ENCODE results near the gene PKIB. TPM values are rescaled to one million over a fixed set of nuclear protein-coding genes. Genes with fewer than 3 reads are reported as not detected.
"Not testable (repeated sequence)": the region's sequence is repeated elsewhere in the genome, so short reads cannot be mapped to it uniquely, and the experiment has no call there.

Gene PKIB
- total and polyA plus RNA-seq, 8 donors, result 1.2 to 2.7 (median 2.2) TPM

DNA sequence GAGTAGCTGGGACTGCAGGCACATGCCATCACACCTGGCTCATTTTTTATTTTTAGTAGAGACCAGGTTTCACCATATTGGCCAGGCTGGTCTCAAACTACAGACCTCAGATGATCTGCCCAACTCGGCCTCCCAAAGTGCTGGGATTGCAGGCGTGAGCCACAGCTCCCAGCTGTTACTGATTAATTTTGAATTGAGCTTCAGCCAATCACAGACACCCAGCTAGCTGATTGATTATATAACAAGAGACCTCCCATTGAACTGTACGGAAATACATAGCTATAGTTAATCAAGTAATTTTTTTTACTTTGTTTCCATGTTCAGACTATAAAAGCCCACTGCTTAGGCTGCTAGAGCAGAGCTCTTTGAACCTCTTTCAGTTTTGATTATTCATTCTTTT is 31.6 kb downstream of the PKIB start:
- H3K4me1 ChIP-seq, result no peaks in the 10 kb centered on the region
- no peak for ATAC-seq
- H3K9me3 ChIP-seq, result no peaks in the 10 kb centered on the region
- H3K4me3 ChIP-seq, result no peak overlapping the region
- TF ChIP-seq, protein P1, sequence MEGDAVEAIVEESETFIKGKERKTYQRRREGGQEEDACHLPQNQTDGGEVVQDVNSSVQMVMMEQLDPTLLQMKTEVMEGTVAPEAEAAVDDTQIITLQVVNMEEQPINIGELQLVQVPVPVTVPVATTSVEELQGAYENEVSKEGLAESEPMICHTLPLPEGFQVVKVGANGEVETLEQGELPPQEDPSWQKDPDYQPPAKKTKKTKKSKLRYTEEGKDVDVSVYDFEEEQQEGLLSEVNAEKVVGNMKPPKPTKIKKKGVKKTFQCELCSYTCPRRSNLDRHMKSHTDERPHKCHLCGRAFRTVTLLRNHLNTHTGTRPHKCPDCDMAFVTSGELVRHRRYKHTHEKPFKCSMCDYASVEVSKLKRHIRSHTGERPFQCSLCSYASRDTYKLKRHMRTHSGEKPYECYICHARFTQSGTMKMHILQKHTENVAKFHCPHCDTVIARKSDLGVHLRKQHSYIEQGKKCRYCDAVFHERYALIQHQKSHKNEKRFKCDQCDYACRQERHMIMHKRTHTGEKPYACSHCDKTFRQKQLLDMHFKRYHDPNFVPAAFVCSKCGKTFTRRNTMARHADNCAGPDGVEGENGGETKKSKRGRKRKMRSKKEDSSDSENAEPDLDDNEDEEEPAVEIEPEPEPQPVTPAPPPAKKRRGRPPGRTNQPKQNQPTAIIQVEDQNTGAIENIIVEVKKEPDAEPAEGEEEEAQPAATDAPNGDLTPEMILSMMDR (IDR thresholded peaks at IDR 0.05), result no peak
- no peaks in the 10 kb centered on the region for H3K36me3 ChIP-seq
- intact Hi-C loops (cut with DNase I), result no loop called here
- no peaks in the 10 kb centered on the region for H3K27me3 ChIP-seq
- no peak overlapping the region for H3K27ac ChIP-seq
- no peak for DNase-seq

DNA sequence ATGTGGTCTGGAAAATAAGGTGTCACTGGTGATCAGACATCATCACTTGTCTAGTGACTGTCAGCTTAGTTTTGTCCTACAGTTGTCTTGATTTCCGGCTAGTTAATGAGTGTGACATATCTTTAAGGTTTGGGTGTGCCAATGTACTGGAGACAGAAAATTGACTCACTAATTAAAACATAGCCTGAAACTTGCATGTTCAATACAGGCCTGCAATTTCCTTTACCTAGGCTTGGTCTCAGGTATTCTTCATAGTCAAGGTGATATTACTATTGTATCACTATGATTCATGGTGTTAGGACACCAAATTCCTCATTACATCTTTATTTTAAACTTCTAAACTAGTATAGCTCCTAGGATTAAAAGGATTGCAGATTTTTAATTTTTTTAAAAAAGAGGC is 32.4 kb downstream of the PKIB start:
- H3K27ac ChIP-seq; DNase-seq; H3K4me1 ChIP-seq; H3K27me3 ChIP-seq; H3K9me3 ChIP-seq; H3K4me3 ChIP-seq; intact Hi-C loops (cut with DNase I); H3K36me3 ChIP-seq; ATAC-seq: not testable (repeated sequence)

DNA sequence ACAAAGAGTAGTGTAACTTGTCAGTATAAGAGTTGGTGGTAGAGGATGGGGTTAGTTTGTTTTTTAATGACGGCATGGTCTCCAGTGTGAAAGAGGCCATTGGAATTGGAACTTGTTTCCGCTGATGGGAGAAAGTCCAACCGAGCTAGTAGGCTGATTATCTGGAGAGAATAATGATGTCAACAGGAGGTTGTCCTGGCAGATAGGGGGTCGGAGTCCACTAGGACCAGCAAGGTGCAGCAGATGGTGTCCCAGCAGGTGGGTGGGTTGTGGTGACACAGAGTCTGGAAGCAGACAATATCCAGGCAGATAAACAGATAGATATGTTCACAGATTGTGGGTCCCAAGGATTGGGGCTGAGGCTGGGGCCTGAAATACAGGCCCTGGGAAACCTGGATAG is 35.1 kb downstream of the PKIB start:
- Histone ChIP-seq H3K9me3 (no peaks in the 10 kb centered on the region), H3K27me3 (no peaks in the 10 kb centered on the region), H3K36me3 (no peaks in the 10 kb centered on the region), H3K4me3 (no peak overlapping the region), H3K4me1 (no peaks in the 10 kb centered on the region), H3K27ac (no peak overlapping the region)
- no peak for ATAC-seq
- DNase-seq, result no peak
- intact Hi-C loops (cut with DNase I), result no loop called here
- TF ChIP-seq, protein P1 (IDR thresholded peaks at IDR 0.05), result no peak

DNA sequence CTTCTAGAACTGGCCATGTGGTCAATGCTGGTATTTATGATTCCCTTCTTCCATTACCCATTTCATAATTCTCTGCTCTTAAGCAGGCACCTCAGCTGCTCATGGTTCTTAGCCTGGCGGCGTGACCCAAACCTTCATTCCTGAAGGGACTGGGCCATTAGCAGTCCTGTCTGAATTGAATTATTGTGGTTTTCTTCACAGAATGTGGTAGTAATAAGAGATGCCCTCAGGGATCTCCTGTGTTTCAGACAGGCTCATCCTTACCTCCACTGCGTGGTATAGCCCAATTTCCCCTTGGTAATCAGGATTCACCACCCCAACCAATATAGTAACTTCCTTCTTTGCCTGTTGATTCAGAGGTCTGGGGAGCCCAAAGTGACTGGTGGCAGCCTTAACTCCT is 37.6 kb downstream of the PKIB start:
- intact Hi-C loops (cut with DNase I), result no loop called here
- ATAC-seq (no peak), DNase-seq (no peak)
- TF ChIP-seq, protein P1 (IDR thresholded peaks at IDR 0.05), result no peak
- Histone ChIP-seq H3K27me3 (no peaks in the 10 kb centered on the region), H3K9me3 (no peaks in the 10 kb centered on the region), H3K4me1 (no peaks in the 10 kb centered on the region), H3K4me3 (no peak overlapping the region), H3K27ac (no peak overlapping the region), H3K36me3 (no peaks in the 10 kb centered on the region)

DNA sequence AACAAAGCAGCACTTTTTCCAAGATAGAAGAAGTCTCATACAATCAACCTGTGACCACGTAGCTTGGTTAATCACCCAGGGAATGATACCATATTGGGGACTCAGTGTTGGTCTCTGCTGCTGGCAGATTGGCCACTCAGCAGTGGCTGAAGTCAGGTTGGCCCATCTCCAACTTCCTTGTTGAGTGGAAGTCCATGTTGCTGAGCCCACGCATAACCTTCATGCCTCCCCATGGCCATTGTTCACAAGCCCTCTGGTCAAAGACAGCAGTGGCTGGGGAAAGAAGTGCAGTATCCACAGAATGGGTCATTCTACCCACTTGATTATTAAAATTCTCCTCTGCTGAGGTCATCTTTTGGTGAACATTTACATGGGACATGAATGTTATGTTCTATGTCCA is 38.5 kb downstream of the PKIB start:
- TF ChIP-seq, protein P1 (IDR thresholded peaks at IDR 0.05), result no peak
- intact Hi-C loops (cut with DNase I), result no loop called here
- no peaks in the 10 kb centered on the region for H3K36me3 ChIP-seq

DNA sequence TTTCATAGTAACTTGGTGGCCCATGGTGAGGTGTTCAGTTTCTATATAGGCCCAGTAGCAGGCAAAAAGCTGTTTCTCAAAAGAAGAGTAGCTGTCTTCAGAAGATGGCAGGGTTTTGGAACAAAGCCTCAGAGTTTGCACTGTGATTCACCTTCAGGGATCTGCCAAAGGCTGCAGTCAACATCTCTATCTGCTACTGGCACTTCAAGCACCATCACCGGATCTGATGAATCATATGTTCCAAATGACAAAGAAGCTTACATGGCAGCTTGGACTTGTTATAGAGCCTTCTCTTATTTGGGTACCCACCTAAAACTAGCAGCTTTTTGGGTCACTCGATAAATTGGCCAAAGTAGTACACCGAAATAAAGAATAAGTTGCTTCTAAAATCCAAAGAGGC is 39.5 kb downstream of the PKIB start:
- TF ChIP-seq, protein P1 (IDR thresholded peaks at IDR 0.05), result no peak
- H3K27ac ChIP-seq, result no peak overlapping the region
- ATAC-seq (no peak), DNase-seq (no peak)
- no peaks in the 10 kb centered on the region for H3K27me3 ChIP-seq
- no peaks in the 10 kb centered on the region for H3K9me3 ChIP-seq
- intact Hi-C loops (cut with DNase I), result no loop called here
- H3K4me1 ChIP-seq, result no peaks in the 10 kb centered on the region
- H3K36me3 ChIP-seq, result no peaks in the 10 kb centered on the region
- H3K4me3 ChIP-seq, result no peak overlapping the region

More for the DNA sequence above, 38.5 kb downstream of the PKIB start:
- DNase-seq (no peak), ATAC-seq (no peak)
- Histone ChIP-seq H3K4me3 (no peak overlapping the region), H3K4me1 (no peaks in the 10 kb centered on the region), H3K27ac (no peak overlapping the region), H3K27me3 (no peaks in the 10 kb centered on the region), H3K9me3 (no peaks in the 10 kb centered on the region)

All from left lung (tissue), 10 donors.